BE2C (cell line): ENCODE data around the gene TBC1D22A.
A peak's percentile ranks its signal among the peaks of the same experiment; 100 is the strongest.

Experiments
- DNase-seq: peaks from one replicate; pipeline ENCODE4 v3.0.0-alpha.2; 2020
- H3K27me3 ChIP-seq: fragments of 250-450 bp; sonication (Bioruptor Pico); 2 replicates; pipeline ENCODE4 v1.5.1; 2020; ENCODE audit warnings: mild to moderate bottlenecking
- H3K36me3 ChIP-seq: fragments of 250-450 bp; sonication (Bioruptor Pico); 2 replicates; pipeline ENCODE4 v1.5.1; 2020; ENCODE audit warnings: mild to moderate bottlenecking
- H3K4me1 ChIP-seq: fragments of 250-450 bp; sonication (Bioruptor Pico); 2 replicates; pipeline ENCODE4 v1.5.1; 2020
- H3K4me3 ChIP-seq: 2 replicates; pipeline ENCODE4 v1.5.1; 2011; ENCODE audit warnings: low read depth, low read length
- H3K9me3 ChIP-seq: fragments of 250-450 bp; sonication (Bioruptor Pico); 2 replicates; pipeline ENCODE4 v1.5.1; 2020
- TF ChIP-seq, protein P1 (sequence below): IDR thresholded peaks from 2 replicates; pipeline ENCODE4 v1.5.1; 2012; ENCODE audit warnings: mild to moderate bottlenecking, low read depth, low read length

Gene TBC1D22A

DNA sequence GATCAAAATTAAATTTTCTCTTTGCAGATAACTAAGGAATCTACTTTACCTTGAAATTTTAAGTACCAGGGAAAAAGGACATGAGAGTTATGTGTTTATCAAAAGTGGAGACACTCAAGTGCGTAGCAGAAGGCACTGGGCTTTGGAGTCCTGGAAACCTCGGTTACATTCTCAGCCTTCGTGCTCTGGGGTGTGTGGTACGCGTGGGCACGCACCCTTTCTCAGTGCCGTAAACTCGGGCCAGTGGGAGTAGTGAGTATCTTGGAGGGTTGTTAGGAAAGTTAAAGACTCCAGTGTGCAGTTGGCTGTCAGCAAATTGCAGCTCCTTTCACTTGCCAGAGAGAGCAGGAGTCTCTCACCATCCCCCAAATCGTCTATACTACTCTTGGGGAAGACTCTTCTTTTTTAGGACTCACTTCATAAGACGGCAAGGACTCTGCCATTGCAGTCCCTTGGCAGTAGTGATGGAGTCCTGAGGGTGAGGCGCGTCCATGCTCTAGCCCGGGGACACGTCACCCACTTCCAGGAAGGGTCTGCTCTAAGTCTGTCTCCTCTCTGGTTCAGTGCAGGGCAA lies 171.8 kb downstream of the TBC1D22A start:
- no peak for DNase-seq

DNA sequence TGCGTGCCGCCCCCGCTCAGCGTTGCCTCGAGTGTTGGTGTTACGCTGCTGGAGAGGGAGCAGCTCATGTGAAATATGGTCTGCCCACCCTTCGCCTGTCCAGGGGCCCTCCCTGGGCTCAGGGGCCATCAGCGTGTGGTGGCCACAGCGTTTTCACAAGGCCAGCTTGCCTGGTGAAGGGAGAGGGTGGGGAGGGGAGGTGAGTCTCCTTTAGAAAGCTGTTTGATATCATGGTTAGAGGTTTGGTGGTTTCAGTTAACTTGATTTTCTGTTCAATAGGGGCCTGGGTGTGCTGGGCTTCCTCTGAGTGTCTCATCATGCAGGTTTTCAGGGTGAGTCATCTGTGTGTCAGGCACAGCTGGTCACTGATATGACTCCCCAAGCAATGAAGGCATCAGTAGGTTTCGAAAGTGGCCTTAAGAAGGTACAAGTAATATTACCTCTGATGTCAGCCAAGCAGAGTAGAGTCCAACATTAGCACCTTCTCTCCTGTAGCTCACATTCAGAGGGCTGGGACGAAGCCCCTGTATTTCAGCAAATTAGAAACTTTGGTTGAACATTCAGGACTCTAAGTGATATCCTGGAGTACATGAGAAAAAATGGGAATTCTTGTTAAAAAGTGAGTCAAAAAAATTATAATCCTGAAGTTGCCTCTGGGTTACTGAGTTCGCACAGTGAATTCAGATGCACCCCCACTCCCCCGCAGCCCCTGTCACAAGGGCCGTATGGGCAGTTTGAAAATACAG lies 172.5 kb downstream of the TBC1D22A start:
- no peaks in the 10 kb centered on the region for H3K36me3 ChIP-seq
- H3K9me3 ChIP-seq: no peaks in the 10 kb centered on the region
- TF ChIP-seq, protein P1, sequence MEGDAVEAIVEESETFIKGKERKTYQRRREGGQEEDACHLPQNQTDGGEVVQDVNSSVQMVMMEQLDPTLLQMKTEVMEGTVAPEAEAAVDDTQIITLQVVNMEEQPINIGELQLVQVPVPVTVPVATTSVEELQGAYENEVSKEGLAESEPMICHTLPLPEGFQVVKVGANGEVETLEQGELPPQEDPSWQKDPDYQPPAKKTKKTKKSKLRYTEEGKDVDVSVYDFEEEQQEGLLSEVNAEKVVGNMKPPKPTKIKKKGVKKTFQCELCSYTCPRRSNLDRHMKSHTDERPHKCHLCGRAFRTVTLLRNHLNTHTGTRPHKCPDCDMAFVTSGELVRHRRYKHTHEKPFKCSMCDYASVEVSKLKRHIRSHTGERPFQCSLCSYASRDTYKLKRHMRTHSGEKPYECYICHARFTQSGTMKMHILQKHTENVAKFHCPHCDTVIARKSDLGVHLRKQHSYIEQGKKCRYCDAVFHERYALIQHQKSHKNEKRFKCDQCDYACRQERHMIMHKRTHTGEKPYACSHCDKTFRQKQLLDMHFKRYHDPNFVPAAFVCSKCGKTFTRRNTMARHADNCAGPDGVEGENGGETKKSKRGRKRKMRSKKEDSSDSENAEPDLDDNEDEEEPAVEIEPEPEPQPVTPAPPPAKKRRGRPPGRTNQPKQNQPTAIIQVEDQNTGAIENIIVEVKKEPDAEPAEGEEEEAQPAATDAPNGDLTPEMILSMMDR: no peak
- H3K27me3 ChIP-seq: no peaks in the 10 kb centered on the region
- peaks cover 8% of the 10 kb centered on the region; the same call in 1 of the 2 replicates for H3K4me1 ChIP-seq
- H3K4me3 ChIP-seq: no peak overlapping the region
- no peak for DNase-seq

More for the DNA sequence above, 171.8 kb downstream of the TBC1D22A start:
- Histone ChIP-seq H3K36me3 (no peaks in the 10 kb centered on the region), H3K4me3 (no peak overlapping the region), H3K4me1 (peaks cover 8% of the 10 kb centered on the region; the same call in 1 of the 2 replicates), H3K27me3 (no peaks in the 10 kb centered on the region), H3K9me3 (no peaks in the 10 kb centered on the region)
- TF ChIP-seq, protein P1: no peak

DNA sequence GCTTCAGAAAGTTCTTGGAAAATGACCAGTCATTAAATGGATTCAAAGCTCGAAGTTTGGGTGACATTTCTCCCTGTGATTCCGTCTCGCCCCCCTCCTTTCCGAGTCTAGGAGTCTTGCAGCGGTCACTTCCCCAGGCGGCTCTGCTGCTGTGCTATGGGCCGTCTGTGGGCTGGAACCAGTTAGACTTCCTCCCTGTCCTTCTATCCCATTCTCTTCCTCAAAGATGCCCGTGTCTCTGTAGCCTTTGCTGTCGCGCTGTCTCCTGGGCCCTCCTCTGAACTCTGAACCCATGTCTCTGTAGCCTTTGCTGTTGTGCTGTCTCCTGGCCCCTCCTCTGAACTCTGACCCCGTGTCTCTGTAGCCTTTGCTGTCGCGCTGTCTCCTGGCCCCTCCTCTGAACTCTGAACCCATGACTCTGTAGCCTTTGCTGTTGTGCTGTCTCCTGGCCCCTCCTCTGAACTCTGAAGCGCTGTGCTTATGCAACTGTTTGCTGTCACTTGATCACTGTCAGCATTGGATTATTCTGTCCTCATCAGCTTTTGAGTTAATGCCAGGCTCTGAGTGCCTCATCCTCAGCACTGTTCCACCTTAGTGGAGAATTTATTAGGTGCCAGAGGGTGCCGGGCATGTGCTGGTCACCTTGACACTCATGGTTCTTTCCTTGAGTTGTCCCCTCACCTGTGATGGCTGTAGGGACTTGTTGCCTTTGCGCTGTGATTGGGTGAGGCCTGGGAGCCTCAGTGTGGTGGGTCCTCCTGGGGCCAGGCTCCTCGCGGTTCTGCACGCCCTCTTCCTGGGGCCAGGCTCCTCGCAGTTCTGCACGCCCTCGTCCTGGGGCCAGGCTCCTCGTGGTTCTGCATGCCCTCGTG lies 173.3 kb downstream of the TBC1D22A start:
- no peaks in the 10 kb centered on the region for H3K36me3 ChIP-seq
- no peak for DNase-seq
- H3K27me3 ChIP-seq: no peaks in the 10 kb centered on the region
- H3K9me3 ChIP-seq: no peaks in the 10 kb centered on the region
- H3K4me1 ChIP-seq: peaks cover 8% of the 10 kb centered on the region; the same call in 1 of the 2 replicates
- no peak overlapping the region for H3K4me3 ChIP-seq
- TF ChIP-seq, protein P1: no peak

DNA sequence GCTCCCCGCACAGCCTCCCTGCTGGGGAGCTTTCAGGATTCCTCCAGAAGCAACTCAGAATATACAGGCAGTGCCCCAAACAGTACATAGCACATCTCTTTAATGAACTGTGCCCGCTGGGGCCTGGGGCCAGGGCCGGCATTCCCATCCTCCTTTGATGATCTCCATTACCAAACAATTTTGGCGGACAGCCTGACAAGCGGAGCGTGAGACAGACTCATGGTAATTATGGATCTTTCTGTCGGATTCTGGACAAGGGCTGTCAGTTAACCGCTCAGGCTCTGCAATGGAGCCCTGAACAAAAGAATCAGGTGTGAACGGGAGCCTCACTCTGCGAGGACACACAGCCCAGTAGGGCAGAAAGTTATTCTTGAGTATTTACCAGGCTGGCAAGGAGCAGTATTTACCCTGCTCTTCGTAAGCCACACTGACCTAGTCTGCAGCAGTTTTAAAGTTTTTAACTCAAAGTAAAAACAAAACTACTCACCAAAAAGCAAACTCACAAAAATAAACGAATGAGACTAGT lies 174.0 kb downstream of the TBC1D22A start:
- no peaks in the 10 kb centered on the region for H3K36me3 ChIP-seq
- no peaks in the 10 kb centered on the region for H3K9me3 ChIP-seq
- peaks cover 8% of the 10 kb centered on the region; the same call in 1 of the 2 replicates for H3K4me1 ChIP-seq
- no peaks in the 10 kb centered on the region for H3K27me3 ChIP-seq
- no peak overlapping the region for H3K4me3 ChIP-seq
- TF ChIP-seq, protein P1: no peak
- DNase-seq: peak; percentile 56

DNA sequence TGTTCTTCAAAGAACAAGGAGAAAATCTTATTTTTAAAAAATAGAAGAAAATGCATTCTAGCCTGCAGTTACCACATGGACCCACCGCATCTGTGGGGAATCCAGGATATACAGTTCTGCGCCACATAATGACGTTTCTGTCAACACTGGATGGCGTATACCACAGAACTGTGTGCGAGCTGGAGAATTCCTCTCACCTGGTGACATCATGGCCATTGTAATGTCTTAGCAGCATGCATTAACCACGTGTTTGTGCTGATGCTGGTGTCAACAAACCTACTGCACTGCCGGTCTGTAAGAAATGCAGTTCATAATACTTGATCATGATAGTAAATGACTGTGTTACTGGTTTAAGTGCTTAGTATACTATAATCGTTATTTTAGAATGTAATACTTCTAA lies 174.7 kb downstream of the TBC1D22A start:
- Histone ChIP-seq H3K4me1 (peaks cover 8% of the 10 kb centered on the region; the same call in 1 of the 2 replicates), H3K36me3 (no peaks in the 10 kb centered on the region), H3K4me3 (no peak overlapping the region), H3K9me3 (no peaks in the 10 kb centered on the region), H3K27me3 (no peaks in the 10 kb centered on the region)
- no peak for DNase-seq
- TF ChIP-seq, protein P1: no peak
